DND-41 (cell line): ENCODE results near the gene UBXN4.

ENCODE experiments used
- ATAC-seq: fragments of 200-7000 bp; cut with Tn5 transposase; 3 replicates; pipeline ENCODE4 v1.9.1; 2021; ENCODE audit warnings: low read depth; ENCODE audit not compliant: insufficient read depth
- DNase-seq: peaks from one replicate; pipeline ENCODE4 v3.0.0-alpha.2; 2020
- H2AFZ ChIP-seq: 2 replicates; pipeline ENCODE4 v1.6.0; 2012; ENCODE audit warnings: low read depth, low read length
- H3K27ac ChIP-seq: 2 replicates; pipeline ENCODE4 v1.5.1; 2012; ENCODE audit warnings: low read length, inconsistent platforms
- H3K27me3 ChIP-seq: fragments of 200-600 bp; sonication (generic); 2 replicates; pipeline ENCODE4 v1.6.0; 2012; ENCODE audit warnings: low read length, mild to moderate bottlenecking, inconsistent platforms; ENCODE audit not compliant: insufficient read depth, poor library complexity
- H3K36me3 ChIP-seq: 2 replicates; pipeline ENCODE4 v1.5.1; 2012; ENCODE audit warnings: low read length, inconsistent platforms; ENCODE audit not compliant: insufficient read depth
- H3K4me1 ChIP-seq: 2 replicates; pipeline ENCODE4 v1.5.1; 2012; ENCODE audit warnings: mild to moderate bottlenecking, low read length; ENCODE audit not compliant: insufficient read depth
- H3K4me2 ChIP-seq: 2 replicates; pipeline ENCODE4 v1.6.0; 2012; ENCODE audit warnings: mild to moderate bottlenecking, moderate library complexity, low read length, inconsistent platforms; ENCODE audit not compliant: insufficient read depth
- H3K4me3 ChIP-seq, 2 experiments: fragments of 200-600 bp in 1 of 2; shearing (Covaris generic) in 1 of 2; 2 replicates each; pipeline ENCODE4 v1.5.1; 2012 to 2016; ENCODE audit warnings: inconsistent platforms in 2 of 2, low read length in 2 of 2, mild to moderate bottlenecking in 2 of 2, low read depth in 1 of 2, moderate library complexity in 1 of 2
- H3K79me2 ChIP-seq: 2 replicates; pipeline ENCODE4 v1.6.0; 2012; ENCODE audit warnings: low read length, inconsistent platforms; ENCODE audit not compliant: insufficient read depth
- H3K9ac ChIP-seq: 2 replicates; pipeline ENCODE4 v1.6.0; 2012; ENCODE audit warnings: low read depth, mild to moderate bottlenecking, inconsistent platforms, low read length, moderate library complexity
- H3K9me3 ChIP-seq: 2 replicates; pipeline ENCODE4 v1.5.1; 2012; ENCODE audit warnings: low read length, moderate library complexity, mild to moderate bottlenecking, inconsistent platforms; ENCODE audit not compliant: insufficient read depth, severe bottlenecking
- H4K20me1 ChIP-seq: 2 replicates; pipeline ENCODE4 v1.6.0; 2012; ENCODE audit warnings: low read length; ENCODE audit not compliant: insufficient read depth
- CTCF ChIP-seq: IDR thresholded peaks from 2 replicates; pipeline ENCODE4 v1.5.1; 2012; ENCODE audit warnings: borderline replicate concordance, low read length, moderate library complexity, mild to moderate bottlenecking; ENCODE audit not compliant: poor library complexity, severe bottlenecking; ENCODE audit errors: extremely low read depth
- EZH2 ChIP-seq: IDR thresholded peaks from 3 replicates; pipeline ENCODE4 v1.6.1; 2012; ENCODE audit warnings: borderline replicate concordance, low read depth, mild to moderate bottlenecking, moderate library complexity, low read length, inconsistent platforms; ENCODE audit not compliant: severe bottlenecking

The UBXN4 gene

GRCh38 chr2:135768863-135769262, 27.2 kb downstream of the UBXN4 start:
- no peak for TF ChIP-seq CTCF
- no peak for TF ChIP-seq EZH2
- H3K36me3 ChIP-seq: peaks cover 91% of the 10 kb centered on the region

DNA sequence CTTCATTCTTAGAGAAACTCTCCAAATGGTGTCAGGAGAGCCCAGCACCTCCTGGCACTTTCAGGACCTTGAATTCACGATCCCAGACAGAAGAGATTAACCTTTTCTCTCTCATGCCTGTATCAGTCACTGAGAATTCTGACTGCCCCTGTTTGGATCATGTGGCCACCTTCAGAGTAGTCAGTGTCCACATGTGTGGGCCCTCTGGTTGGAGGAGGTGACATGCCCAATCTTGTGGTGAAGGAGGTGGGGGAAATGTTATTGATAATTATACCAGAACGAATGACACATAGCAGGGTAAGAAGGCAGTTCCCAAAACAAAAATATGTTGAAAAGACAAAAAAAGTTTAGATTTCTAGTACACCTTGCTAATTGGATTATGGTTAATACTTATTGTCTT, 31.7 kb downstream of the UBXN4 start:
- H3K79me2 ChIP-seq: peaks cover 4% of the 10 kb centered on the region; the same call in 1 of the 2 replicates
- TF ChIP-seq EZH2: no peak
- no peak for TF ChIP-seq CTCF
- ATAC-seq (no peak), DNase-seq (no peak)
- H3K36me3 ChIP-seq: peaks cover 93% of the 10 kb centered on the region
- H3K27me3 ChIP-seq: no peaks in the 10 kb centered on the region
- H3K4me3 ChIP-seq: no peak overlapping the region
- H4K20me1 ChIP-seq: no peaks in the 10 kb centered on the region
- H3K9me3 ChIP-seq: no peaks in the 10 kb centered on the region
- H3K27ac ChIP-seq: no peak overlapping the region
- H3K4me2 ChIP-seq: no peak overlapping the region
- H3K4me1 ChIP-seq: no peaks in the 10 kb centered on the region
- no peak overlapping the region for H2AFZ ChIP-seq
- no peak overlapping the region for H3K9ac ChIP-seq

More at GRCh38 chr2:135768863-135769262, 27.2 kb downstream of the UBXN4 start:
- DNase-seq: no peak
- no peaks in the 10 kb centered on the region for H3K27me3 ChIP-seq
- H3K79me2 ChIP-seq: peaks cover 29% of the 10 kb centered on the region
- no peak overlapping the region for H3K27ac ChIP-seq
- no peak overlapping the region for H3K9ac ChIP-seq
- H3K4me2 ChIP-seq: no peak overlapping the region
- H2AFZ ChIP-seq: no peak overlapping the region
- no peaks in the 10 kb centered on the region for H3K4me1 ChIP-seq
- no peak for ATAC-seq
- H3K9me3 ChIP-seq: no peaks in the 10 kb centered on the region
- peaks cover 4% of the 10 kb centered on the region; the same call in 1 of the 2 replicates for H4K20me1 ChIP-seq
- H3K4me3 ChIP-seq: no peak overlapping the region

DNA sequence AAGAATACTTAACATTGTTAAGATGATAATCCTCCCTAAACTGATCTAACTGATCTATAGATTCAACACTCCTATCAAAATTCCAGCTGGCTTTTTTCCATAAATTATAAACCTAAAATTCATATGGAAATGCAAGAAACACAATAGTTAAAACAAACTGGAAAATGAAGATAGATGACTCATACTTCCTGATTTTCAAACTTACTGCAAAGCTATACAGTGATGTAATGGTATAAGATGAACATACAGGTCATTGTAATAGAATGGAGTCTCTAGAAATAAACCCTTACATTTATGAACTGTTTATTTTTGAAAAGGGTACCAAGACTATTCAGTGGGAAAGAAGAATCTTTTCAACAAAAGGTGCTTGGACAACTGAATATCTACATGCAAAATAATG, 32.3 kb downstream of the UBXN4 start:
- Histone ChIP-seq H3K4me1 (no peaks in the 10 kb centered on the region), H3K9ac (no peak overlapping the region), H4K20me1 (no peaks in the 10 kb centered on the region), H2AFZ (no peak overlapping the region), H3K79me2 (peaks cover 2% of the 10 kb centered on the region; the same call in 1 of the 2 replicates), H3K4me2 (no peak overlapping the region), H3K27ac (no peak overlapping the region), H3K36me3 (peaks cover 93% of the 10 kb centered on the region), H3K4me3 (no peak overlapping the region), H3K27me3 (no peaks in the 10 kb centered on the region), H3K9me3 (no peaks in the 10 kb centered on the region)
- TF ChIP-seq EZH2: no peak
- TF ChIP-seq CTCF: no peak
- ATAC-seq (no peak), DNase-seq (no peak)

- TF ChIP-seq EZH2: no peak
- TF ChIP-seq CTCF: no peak
- Histone ChIP-seq H2AFZ (no peak overlapping the region), H3K27ac (no peak overlapping the region), H3K36me3 (peaks cover 91% of the 10 kb centered on the region), H3K4me2 (no peak overlapping the region), H4K20me1 (no peaks in the 10 kb centered on the region), H3K4me3 (no peak overlapping the region), H3K4me1 (no peaks in the 10 kb centered on the region), H3K79me2 (no peaks in the 10 kb centered on the region; the same call in 1 of the 2 replicates), H3K9me3 (no peaks in the 10 kb centered on the region), H3K27me3 (no peaks in the 10 kb centered on the region), H3K9ac (no peak overlapping the region)
- ATAC-seq (no peak), DNase-seq (no peak)
Measured at GRCh38 chr2:135775420-135775819, 33.8 kb downstream of the UBXN4 start.
